HG02623 (cell line): ENCODE data around the gene NFIA.

Experiments
- ATAC-seq: cut with Tn5 transposase; IDR thresholded peaks from one replicate; pipeline ENCODE4 v1.9.1; 2021; ENCODE audit warnings: moderate library complexity; ENCODE audit not compliant: unreplicated experiment

Gene NFIA

GRCh38 chr1:61387829-61388228 is 305.5 kb downstream of the NFIA start:
- no peak for ATAC-seq

GRCh38 chr1:61388566-61388965 is 306.2 kb downstream of the NFIA start:
- ATAC-seq = no peak

GRCh38 chr1:61389194-61389925 is 307.0 kb downstream of the NFIA start:
- ATAC-seq = no peak

GRCh38 chr1:61389926-61390845 is 307.8 kb downstream of the NFIA start:
- ATAC-seq = no peak

- no peak for ATAC-seq
Observed at GRCh38 chr1:61391730-61392129, 309.4 kb downstream of the NFIA start.

GRCh38 chr1:61392409-61393242 is 310.3 kb downstream of the NFIA start:
- no peak for ATAC-seq

- no peak for ATAC-seq
Observed at GRCh38 chr1:61393575-61393974, 311.2 kb downstream of the NFIA start.

- no peak for ATAC-seq
Observed at GRCh38 chr1:61395146-61395800, 312.9 kb downstream of the NFIA start.

GRCh38 chr1:61397495-61397894 is 315.1 kb downstream of the NFIA start:
- no peak for ATAC-seq

- no peak for ATAC-seq
Observed at GRCh38 chr1:61397935-61398334, 315.6 kb downstream of the NFIA start.

GRCh38 chr1:61399199-61399598 is 316.8 kb downstream of the NFIA start:
- ATAC-seq = no peak

GRCh38 chr1:61400131-61400770 is 317.9 kb downstream of the NFIA start:
- ATAC-seq = no peak

- ATAC-seq = no peak
Observed at GRCh38 chr1:61400997-61401396, 318.6 kb downstream of the NFIA start.

GRCh38 chr1:61403679-61404596 is 321.6 kb downstream of the NFIA start:
- no peak for ATAC-seq

- ATAC-seq = no peak
Observed at GRCh38 chr1:61404597-61405376, 322.4 kb downstream of the NFIA start.

- ATAC-seq = no peak
Observed at GRCh38 chr1:61406467-61406866, 324.1 kb downstream of the NFIA start.

- no peak for ATAC-seq
Observed at GRCh38 chr1:61412601-61413000, 330.2 kb downstream of the NFIA start.

- ATAC-seq = no peak
Observed at GRCh38 chr1:61419196-61419595, 336.8 kb downstream of the NFIA start.
